ENCODE data around the gene BICRA. TPM values are rescaled to one million over a fixed set of nuclear protein-coding genes. Genes with fewer than 3 reads are reported as not detected.

Gene BICRA
- total and polyA plus RNA-seq, 9 of the 15 experiments (the other 6 are each of a cell fraction or from before 2014, with no cell fraction given) = 0.01 to 8.8 (median 1.2) TPM

- no peak for TF ChIP-seq ZNF592 (IDR thresholded peaks at IDR 0.05)
- no peak for TF ChIP-seq CREB3 (tag; conservative IDR thresholded peaks at IDR 0.05; ENCODE audit: low read depth)
- TF ChIP-seq KHSRP (IDR thresholded peaks at IDR 0.05) = no peak
- no peak for TF ChIP-seq ZNF253 (CRISPR knock-in tag; conservative IDR thresholded peaks at IDR 0.05)
- TF ChIP-seq ZNF224 (CRISPR knock-in tag; IDR thresholded peaks at IDR 0.05) = no peak
- no peak for TF ChIP-seq MCM3 (IDR thresholded peaks at IDR 0.05)
- TF ChIP-seq ZSCAN32 (CRISPR knock-in tag; IDR thresholded peaks at IDR 0.05) = no peak
Measured at GRCh38 chr19:47675859-47676258, 66.9 kb downstream of the BICRA start (continued).

All from K562 (cell line).